Keratinocyte (primary cell): Measurements from ENCODE around the gene SCYL3. TPM values are rescaled to one million over a fixed set of nuclear protein-coding genes. Genes with fewer than 3 reads are reported as not detected.

Experiments used
- DNase-seq: peaks from one replicate; pipeline ENCODE4 v3.0.0-alpha.2; 2011; ENCODE audit warnings: low read depth, missing footprints, low spot score
- FAIRE-seq: peaks from 2 replicates; lab custom pipeline; 2011; peaks lifted over from hg19 to GRCh38; lab: Jason Lieb, UNC
- H2AFZ ChIP-seq: 2 replicates; pipeline ENCODE4 v1.6.0; 2012; ENCODE audit warnings: low read length, control low read depth, inconsistent platforms; ENCODE audit not compliant: control insufficient read depth
- H3K27ac ChIP-seq: 2 replicates; pipeline ENCODE4 v1.5.1; 2011; ENCODE audit warnings: low read length; ENCODE audit not compliant: control insufficient read depth, insufficient read depth
- H3K27me3 ChIP-seq: 3 replicates; pipeline ENCODE4 v1.6.0; 2011; ENCODE audit warnings: low read length; ENCODE audit not compliant: control insufficient read depth, insufficient read depth; ENCODE audit errors: extremely low read depth
- H3K36me3 ChIP-seq, 2 experiments: 2 replicates in 1 of 2; 3 replicates in 1 of 2; pipeline ENCODE4 v1.5.1; 2011; ENCODE audit warnings: low read length in 2 of 2, mild to moderate bottlenecking in 1 of 2; ENCODE audit not compliant: control insufficient read depth in 2 of 2, insufficient read depth in 2 of 2; ENCODE audit errors: extremely low read depth in 1 of 2
- H3K4me1 ChIP-seq: 3 replicates; pipeline ENCODE4 v1.5.1; 2011; ENCODE audit warnings: low read length; ENCODE audit not compliant: control insufficient read depth, insufficient read depth; ENCODE audit errors: extremely low read depth
- H3K4me2 ChIP-seq: 3 replicates; pipeline ENCODE4 v1.6.0; 2011; ENCODE audit warnings: low read depth, low read length; ENCODE audit not compliant: control insufficient read depth, insufficient read depth; ENCODE audit errors: extremely low read depth
- H3K4me3 ChIP-seq, 3 experiments: fragments of 200-600 bp in 1 of 3; sonication (generic) in 1 of 3; 2 replicates in 2 of 3; 3 replicates in 1 of 3; pipeline ENCODE4 v1.5.1; 2011 to 2016; ENCODE audit warnings: low read length in 3 of 3, mild to moderate bottlenecking in 3 of 3, control low read depth in 2 of 3, inconsistent platforms in 1 of 3, low read depth in 1 of 3, mixed read lengths in 1 of 3, mixed run types in 1 of 3, moderate library complexity in 1 of 3; ENCODE audit not compliant: control insufficient read depth in 2 of 3, insufficient read depth in 2 of 3; ENCODE audit errors: extremely low read depth in 1 of 3
- H3K79me2 ChIP-seq: 2 replicates; pipeline ENCODE4 v1.6.0; 2012; ENCODE audit warnings: low read length; ENCODE audit not compliant: control insufficient read depth, insufficient read depth
- H3K9ac ChIP-seq: 3 replicates; pipeline ENCODE4 v1.6.0; 2011; ENCODE audit warnings: low read length; ENCODE audit not compliant: control insufficient read depth, insufficient read depth; ENCODE audit errors: extremely low read depth
- H3K9me1 ChIP-seq: 3 replicates; pipeline ENCODE4 v1.6.0; 2011; ENCODE audit warnings: low read length; ENCODE audit not compliant: control insufficient read depth, insufficient read depth; ENCODE audit errors: extremely low read depth
- H3K9me3 ChIP-seq: 2 replicates; pipeline ENCODE4 v1.5.1; 2012; ENCODE audit warnings: low read depth, low read length; ENCODE audit not compliant: control insufficient read depth
- H4K20me1 ChIP-seq: 3 replicates; pipeline ENCODE4 v1.6.0; 2011; ENCODE audit warnings: low read length; ENCODE audit not compliant: control insufficient read depth, insufficient read depth; ENCODE audit errors: extremely low read depth
- CTCF ChIP-seq, 3 experiments: IDR thresholded peaks in 1 of 3; conservative IDR thresholded peaks in 1 of 3; optimal IDR thresholded peaks in 1 of 3; 2 replicates in 2 of 3; 3 replicates in 1 of 3; pipeline versions ENCODE3 to v1.5.1; 2011; ENCODE audit warnings: low read length in 3 of 3, mild to moderate bottlenecking in 3 of 3, moderate library complexity in 2 of 3, control low read depth in 1 of 3, inconsistent platforms in 1 of 3; ENCODE audit not compliant: insufficient read depth in 2 of 3; ENCODE audit errors: extremely low read depth in 1 of 3
- EZH2 ChIP-seq: IDR thresholded peaks from one replicate; pipeline ENCODE4 v1.6.1; 2012; ENCODE audit warnings: inconsistent platforms, mild to moderate bottlenecking, low read length, moderate library complexity
- dilution Hi-C: fragments of 300-500 bp; cut with MboI; formaldehyde crosslinking; loops from one replicate; pipeline ENCODE4 v1.7.0; 2020; ENCODE audit warnings: low sequenced_read_pairs; ENCODE audit not compliant: extremely low pct_ligation_motif_present
- polyA plus RNA-seq, 5 experiments: library from polyadenylated mRNA; depleted of rRNA in 3 of 5; stranded (reverse) in 3 of 5; stranded (forward) in 1 of 5; unstranded in 1 of 5; fragments of >200 nt; gene quantifications; 1 replicate in 1 of 5; 2 replicates in 3 of 5; 3 replicates in 1 of 5; pipeline versions ENCODE4 v1.2.1 to v1.2.3, GENCODE V29; 2011 to 2012; ENCODE audit warnings: missing spikeins in 2 of 5, low read depth in 1 of 5, low replicate concordance in 1 of 5

The SCYL3 gene
- polyA plus RNA-seq, 1 donor (not counting 4 experiments of a cell fraction or from before 2014, with no cell fraction given) = 8.0 TPM

- no peaks in the 10 kb centered on the region for H3K9me1 ChIP-seq
- FAIRE-seq (peak; percentile 23), DNase-seq (no peak)
- H3K79me2 ChIP-seq = peaks cover 36% of the 10 kb centered on the region
- peak overlapping the region; percentile 99 for H3K27ac ChIP-seq
- no peaks in the 10 kb centered on the region for H3K9me3 ChIP-seq
- H3K27me3 ChIP-seq = no peaks in the 10 kb centered on the region
- no peaks in the 10 kb centered on the region for H4K20me1 ChIP-seq
- peak overlapping the region; percentile 48 for H2AFZ ChIP-seq
- peak overlapping the region; percentile 77 to 88 (median 83) for H3K4me3 ChIP-seq
- H3K4me1 ChIP-seq = peaks cover 17% of the 10 kb centered on the region
- dilution Hi-C loops = no loop called here
- peak overlapping the region; percentile 92 for H3K9ac ChIP-seq
- peak overlapping the region; percentile 96 for H3K4me2 ChIP-seq
- H3K36me3 ChIP-seq = peaks cover 0 to 8% of the 10 kb centered on the region in 2 experiments
- TF ChIP-seq CTCF (optimal IDR thresholded peaks at IDR 0.05 in 1 of 3, IDR thresholded peaks at IDR 0.05 in 1 of 3, conservative IDR thresholded peaks at IDR 0.05 in 1 of 3; ENCODE audit: extremely low read depth in 1 of 3, insufficient read depth in 2 of 3, low read length in 3 of 3) (no peak), EZH2 (no peak)
These were observed 610 bp downstream of the SCYL3 start for GRCh38 chr1:169892927-169893644.

- peaks cover 36% of the 10 kb centered on the region for H3K79me2 ChIP-seq
These were observed 1.3 kb downstream of the SCYL3 start for GRCh38 chr1:169892176-169892926.

More at GRCh38 chr1:169892176-169892926, 1.3 kb downstream of the SCYL3 start:
- peak overlapping the region; percentile 96 for H3K4me2 ChIP-seq
- no peaks in the 10 kb centered on the region for H3K9me3 ChIP-seq
- dilution Hi-C loops = no loop called here
- H3K36me3 ChIP-seq = peaks cover 0 to 12% of the 10 kb centered on the region in 2 experiments
- no peaks in the 10 kb centered on the region for H3K27me3 ChIP-seq
- peak overlapping the region; percentile 99 for H3K27ac ChIP-seq
- peak overlapping the region; percentile 32 for H2AFZ ChIP-seq
- H3K4me3 ChIP-seq = peak overlapping the region; percentile 77 to 88 (median 83)
- no peak for DNase-seq
- no peaks in the 10 kb centered on the region for H3K9me1 ChIP-seq
- H3K4me1 ChIP-seq = peaks cover 17% of the 10 kb centered on the region
- peak overlapping the region; percentile 92 for H3K9ac ChIP-seq
- no peak for TF ChIP-seq CTCF (optimal IDR thresholded peaks at IDR 0.05 in 1 of 3, IDR thresholded peaks at IDR 0.05 in 1 of 3, conservative IDR thresholded peaks at IDR 0.05 in 1 of 3; ENCODE audit: extremely low read depth in 1 of 3, insufficient read depth in 2 of 3, low read length in 3 of 3)
- no peak for TF ChIP-seq EZH2
- no peak for FAIRE-seq
- H4K20me1 ChIP-seq = no peaks in the 10 kb centered on the region
